ENCODE measurements around the gene ZNF232.
"Not testable (repeated sequence)": the region's sequence is repeated elsewhere in the genome, so short reads cannot be mapped to it uniquely, and the experiment has no call there.

The ZNF232 gene

DNA sequence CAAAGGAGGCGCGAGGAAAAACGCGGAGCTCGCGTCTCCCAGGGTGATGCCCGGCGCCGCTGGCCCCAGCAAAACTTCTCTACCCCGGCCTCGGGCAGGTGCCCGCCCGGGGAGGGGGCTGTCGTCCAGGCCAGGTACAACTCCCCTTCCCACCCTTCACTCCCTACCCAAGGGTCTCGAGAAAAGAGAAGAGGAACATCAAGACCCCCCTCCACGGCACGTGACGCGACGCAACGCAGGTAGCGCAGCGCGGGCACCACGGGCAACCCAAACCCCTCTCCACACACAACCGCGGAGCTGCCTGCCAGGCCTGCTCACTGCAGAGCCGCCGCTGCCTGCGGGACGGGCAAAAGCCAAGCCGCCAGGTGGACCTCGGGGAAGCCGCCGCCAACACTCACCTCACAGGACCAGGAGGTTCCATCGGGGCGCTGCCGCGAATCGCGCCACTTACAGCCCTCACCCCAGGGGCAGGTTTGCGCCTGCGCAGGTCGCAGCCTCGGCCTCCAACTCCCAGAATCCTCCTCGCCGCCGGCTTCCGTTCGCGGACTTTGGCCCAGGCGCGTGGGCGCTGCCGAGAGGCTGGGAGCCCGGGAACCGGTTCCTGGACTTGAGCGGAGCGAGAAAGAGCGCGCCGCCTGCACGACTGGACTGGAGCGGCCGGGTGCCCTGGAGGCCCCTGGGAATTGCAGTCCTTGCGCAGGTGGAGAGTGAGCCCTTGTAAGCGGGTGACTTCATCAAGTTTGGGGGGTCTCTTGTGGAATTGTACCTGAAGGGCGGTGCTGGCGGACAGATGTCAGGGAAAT lies at the start of gene ZNF232:
ZNF232 (minus strand) TSS at position 477 of the 803 bp plus-strand sequence; CDS start at position 421, 56 bp downstream.
- peak; percentile 78 for DNase-seq (ENCODE audit: low read depth)

DNA sequence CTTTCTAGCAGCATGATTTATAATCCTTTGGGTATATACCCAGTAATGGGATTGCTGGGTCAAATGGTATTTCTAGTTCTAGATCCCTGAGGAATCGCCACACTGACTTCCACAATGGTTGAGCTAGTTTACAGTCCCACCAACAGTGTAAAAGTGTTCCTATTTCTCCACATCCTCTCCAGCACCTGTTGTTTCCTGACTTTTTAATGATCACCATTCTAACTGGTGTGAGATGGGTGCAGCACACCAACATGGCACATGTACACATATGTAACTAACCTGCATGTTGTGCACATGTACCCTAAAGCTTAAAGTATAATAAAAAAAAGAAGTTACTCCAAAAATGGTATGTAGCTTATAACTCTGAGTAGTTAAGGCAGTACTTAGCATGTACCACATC lies 49.0 kb upstream of the ZNF232 start:
- not testable (repeated sequence) for DNase-seq (ENCODE audit: low read depth)

DNA sequence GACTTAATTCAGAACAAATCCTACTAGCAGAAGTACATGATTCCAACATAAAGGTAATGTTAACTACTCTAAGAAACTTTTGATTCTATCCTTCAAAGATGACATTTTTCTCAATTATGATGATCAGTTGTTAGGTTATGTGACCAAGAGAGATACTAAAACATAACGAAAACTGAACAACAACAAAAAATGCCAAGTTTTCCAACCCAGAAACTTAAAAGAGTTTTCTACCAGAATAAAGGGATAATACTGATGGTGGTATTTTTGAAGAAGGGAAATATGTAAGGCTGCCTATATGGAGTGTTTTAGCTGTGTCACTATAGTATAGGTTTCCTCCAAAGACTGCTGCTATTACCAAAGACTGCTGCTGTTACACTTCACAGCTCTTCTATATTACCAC lies 34.4 kb upstream of the ZNF232 start:
- not testable (repeated sequence) for DNase-seq (ENCODE audit: low read depth)

DNA sequence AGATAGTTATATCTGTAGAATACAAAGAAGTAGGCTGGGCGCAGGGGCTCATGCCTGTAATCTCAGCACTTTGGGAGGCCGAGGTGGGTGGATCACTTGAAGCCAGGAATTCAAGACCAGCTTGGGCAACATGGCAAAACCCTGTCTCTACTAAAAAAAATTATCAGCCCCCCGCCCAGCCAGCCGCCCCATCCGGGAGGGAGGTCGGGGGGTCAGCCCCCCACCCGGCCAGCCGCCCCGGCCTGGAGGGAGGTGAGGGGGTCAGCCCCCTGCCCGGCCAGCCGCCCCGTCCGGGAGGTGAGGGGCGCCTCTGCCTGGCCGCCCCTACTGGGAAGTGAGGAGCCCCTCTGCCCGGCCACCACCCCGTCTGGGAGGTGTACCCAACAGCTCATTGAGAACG lies 31.2 kb upstream of the ZNF232 start:
- not testable (repeated sequence) for DNase-seq (ENCODE audit: low read depth)

GRCh38 chr17:5139458-5139732 lies 27.7 kb upstream of the ZNF232 start:
- DNase-seq (ENCODE audit: low read depth), result no peak

DNA sequence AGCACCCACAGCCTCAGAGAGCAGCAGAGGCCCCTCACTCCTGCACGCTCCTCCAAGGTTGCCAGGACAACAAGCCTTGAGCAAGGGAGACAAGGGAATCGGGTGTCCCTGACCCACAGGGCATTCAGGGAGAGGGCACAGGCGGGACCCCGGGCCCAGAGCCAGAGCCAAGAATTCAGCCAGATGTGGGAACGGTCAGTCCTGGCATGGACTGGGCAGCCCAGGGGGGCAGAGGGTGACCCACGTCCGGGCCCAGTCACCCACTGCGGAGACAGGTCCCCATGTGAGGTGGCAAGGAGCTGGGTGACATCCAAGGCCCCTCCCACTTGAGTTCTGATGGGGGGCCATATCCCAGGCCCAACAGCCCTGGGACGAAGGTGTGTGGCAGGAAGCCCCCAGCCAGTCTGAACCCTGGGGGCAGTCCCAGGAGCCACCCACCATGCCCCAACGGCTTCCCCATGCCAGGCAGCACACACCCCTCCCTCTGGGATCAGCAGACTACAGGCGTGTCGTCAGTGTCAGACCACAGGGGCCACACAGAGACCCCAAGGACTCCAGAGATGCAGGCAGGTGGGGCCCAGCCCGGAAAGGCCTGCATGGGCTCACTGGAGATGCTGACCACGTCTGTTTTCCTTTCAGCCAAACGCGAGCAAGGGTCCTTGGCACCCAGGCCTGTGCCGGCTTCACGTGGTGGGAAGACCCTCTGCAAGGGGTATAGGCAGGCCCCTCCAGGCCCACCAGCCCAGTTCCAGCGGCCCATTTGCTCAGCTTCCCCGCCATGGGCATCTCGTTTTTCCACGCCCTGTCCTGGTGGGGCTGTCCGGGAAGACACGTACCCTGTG lies 27.2 kb upstream of the ZNF232 start:
- DNase-seq (ENCODE audit: low read depth), result no peak

- DNase-seq (ENCODE audit: low read depth), result not testable (repeated sequence)
These were observed 26.5 kb upstream of the ZNF232 start for GRCh38 chr17:5138198-5138544.

DNA sequence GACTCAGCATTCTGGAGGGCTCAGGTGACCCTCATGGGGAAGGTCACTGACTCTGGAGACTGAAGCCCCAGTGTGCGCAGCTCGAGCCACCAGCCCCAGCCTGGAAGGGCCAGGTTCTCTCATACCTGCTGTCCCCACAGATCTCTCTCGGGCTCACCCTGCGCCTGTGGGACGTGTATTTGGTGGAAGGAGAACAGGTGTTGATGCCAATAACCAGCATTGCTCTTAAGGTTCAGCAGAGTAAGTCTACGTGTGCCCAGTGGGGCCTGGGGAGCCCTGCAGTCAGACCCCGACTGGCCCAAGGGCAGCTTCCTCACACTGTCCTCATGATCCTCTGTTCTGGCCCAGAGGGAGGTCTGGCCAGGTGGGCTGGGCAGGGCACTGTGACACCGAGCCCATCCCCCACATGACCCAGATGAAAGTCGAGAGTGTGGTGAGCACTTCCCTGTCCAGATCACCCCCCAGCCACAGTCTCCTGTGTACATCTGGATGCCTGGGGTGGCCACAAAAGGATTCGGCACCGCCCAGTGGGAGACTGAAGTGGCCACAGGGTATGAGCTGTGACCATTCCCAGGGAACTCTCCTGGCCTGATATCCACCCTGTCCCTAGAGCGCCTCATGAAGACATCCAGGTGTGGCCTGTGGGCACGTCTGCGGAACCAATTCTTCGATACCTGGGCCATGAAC lies 26.0 kb upstream of the ZNF232 start:
- DNase-seq (ENCODE audit: low read depth), result not testable (repeated sequence)

DNA sequence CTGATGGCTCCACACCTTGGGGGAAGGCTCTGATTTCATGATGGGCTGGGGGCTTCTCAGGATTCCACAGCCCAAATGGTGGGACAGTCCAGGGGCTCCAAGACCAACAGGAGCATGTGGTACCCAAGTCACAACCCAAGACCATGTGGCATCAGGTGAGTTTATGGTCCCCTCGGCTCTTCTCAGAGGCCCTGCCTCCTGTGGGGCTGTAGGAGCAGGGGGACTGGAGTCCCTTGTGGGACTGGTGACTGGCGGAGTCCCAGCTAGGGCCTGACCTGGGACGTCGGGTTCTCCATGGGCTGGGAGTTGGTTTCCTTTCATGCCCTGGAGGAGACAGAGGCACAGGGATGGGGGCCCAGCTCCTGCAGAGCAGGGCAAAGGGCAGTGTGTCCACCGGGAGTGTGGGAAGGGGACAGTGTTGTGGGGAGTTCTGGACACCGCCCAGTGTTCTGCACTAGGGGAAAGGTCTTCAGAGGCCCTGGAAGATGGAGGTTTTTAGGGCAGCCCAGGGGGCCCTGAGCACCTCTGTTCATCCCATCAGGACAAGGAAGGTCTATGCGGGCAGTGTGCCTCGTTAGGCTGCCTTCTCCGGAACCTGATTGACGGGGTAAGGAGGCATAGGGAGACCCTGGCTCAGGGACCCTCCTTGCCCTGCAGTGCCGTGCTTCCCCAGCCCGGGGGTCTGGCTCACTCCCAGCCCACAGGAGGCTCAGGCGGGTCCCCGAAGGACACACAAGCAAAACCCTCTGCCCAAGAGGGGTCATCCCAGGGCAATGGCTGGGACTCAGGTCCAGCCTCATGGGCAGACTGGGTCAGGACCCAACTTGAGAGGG lies 25.1 kb upstream of the ZNF232 start:
- DNase-seq (ENCODE audit: low read depth), result not testable (repeated sequence)

GRCh38 chr17:5135726-5136579 lies 24.3 kb upstream of the ZNF232 start:
- DNase-seq (ENCODE audit: low read depth), result no peak

- not testable (repeated sequence) for DNase-seq (ENCODE audit: low read depth)
These were observed 23.5 kb upstream of the ZNF232 start for GRCh38 chr17:5135131-5135712.

GRCh38 chr17:5134571-5134970 lies 22.9 kb upstream of the ZNF232 start:
- DNase-seq (ENCODE audit: low read depth), result not testable (repeated sequence)

- DNase-seq (ENCODE audit: low read depth), result not testable (repeated sequence)
These were observed 22.3 kb upstream of the ZNF232 start for GRCh38 chr17:5133961-5134360.

DNA sequence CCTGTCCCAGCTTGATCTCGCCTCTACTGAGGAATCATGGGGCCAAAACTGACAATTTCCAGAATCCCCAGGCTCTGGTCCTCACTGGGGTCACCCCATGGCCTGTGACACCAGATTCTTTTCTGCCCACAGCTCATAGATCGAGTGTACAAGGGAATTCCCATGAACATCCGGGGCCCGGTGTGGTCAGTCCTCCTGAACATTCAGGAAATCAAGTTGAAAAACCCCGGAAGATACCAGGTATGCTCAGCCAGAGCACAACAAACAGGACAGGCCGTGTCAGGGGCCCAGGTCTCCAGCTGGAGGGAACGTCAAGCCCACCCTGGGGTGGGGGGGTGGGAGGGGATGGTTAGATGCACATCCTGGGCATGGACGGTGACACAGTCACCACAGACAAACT lies 21.6 kb upstream of the ZNF232 start:
- DNase-seq (ENCODE audit: low read depth), result no peak

DNA sequence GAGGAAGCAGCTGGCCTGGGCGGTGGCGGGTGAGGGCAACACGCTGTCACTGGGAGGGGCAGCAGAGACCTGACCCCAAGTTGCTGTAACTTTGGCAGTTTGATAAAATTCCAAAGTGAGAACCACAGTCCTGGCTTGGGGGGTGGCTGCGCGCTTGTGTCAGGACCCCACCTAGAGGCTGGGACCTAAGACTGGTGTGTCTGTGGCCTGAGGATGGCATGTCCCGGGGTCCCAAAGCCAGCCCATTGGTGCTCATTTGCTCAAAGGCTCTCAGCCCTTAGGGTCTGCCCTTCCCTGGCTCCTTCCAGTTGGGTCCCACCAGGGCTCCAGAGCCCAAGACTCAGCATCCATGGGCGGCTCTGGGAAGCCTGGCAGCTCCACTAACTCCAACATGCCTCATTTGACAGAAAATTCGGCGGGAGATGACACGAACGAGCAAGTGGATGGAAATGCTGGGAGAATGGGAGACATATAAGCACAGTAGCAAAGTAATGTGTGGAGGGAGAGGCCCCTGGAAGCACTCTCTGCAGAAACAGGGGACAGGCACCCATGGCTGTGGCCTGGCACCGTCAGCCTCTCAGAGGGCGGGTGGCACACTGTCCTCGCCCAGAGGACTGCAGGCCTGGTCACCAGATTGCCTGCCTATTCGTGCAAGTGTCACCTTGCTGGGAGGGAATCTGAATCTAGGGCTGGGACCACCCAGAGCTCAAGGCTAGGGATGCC lies 21.0 kb upstream of the ZNF232 start:
- DNase-seq (ENCODE audit: low read depth), result not testable (repeated sequence)

DNA sequence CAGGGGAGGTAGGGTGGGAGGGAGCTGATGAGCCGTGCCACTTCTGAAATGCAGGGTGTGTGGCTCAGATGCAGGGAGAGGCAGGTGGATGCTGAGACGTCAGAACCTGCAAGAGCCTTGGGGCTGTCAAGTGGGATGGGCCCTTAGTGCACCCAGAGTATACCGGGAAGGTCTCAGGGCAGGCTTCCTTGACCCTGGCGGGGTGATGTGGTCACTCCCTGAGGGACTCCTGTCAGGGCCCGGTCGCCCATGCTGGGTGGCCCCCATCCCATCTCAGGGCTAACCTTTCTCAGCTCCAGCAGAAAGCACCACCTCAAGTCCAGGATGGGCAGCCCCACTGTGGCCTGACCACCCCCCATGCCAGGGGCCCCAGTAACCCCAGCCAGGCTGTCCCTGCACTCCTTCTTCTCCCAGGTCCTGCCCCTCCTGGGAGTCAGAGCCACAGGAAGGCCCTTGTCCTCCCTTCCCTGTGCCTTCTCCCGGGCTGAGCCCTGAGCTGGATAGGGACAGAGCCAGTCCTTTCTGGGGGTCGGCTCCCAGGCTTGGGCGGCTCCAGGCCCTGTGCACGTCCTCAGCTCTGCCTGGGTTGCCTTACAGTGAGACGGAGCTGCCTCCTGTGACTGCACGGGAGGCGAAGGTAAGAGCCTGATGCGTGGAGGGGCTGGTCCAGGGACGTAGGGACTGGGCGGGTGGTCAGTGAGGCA lies 20.3 kb upstream of the ZNF232 start:
- DNase-seq (ENCODE audit: low read depth), result not testable (repeated sequence)

GRCh38 chr17:5131146-5131715 lies 19.6 kb upstream of the ZNF232 start:
- no peak for DNase-seq (ENCODE audit: low read depth)

DNA sequence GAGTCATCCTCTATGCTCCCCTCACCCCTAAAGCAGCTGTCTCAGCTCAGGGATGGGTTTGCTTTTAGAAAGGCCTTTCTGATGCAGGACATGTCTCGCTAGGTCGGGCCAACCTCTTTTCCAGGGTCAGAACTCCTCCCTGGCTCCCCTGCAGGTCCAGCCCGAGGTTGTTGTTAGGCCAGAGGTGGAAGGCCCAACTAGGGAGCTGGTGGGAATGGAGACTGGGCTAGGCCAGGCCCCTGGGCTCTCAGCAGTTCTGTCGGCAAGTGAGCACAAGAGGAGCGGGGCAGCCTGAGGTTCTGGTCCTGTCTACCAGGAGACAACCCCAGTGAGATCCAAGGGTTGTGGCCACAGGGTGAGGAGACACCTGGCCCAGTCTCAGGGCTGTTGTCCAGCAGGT lies 19.0 kb upstream of the ZNF232 start:
- DNase-seq (ENCODE audit: low read depth), result not testable (repeated sequence)

- not testable (repeated sequence) for DNase-seq (ENCODE audit: low read depth)
These were observed 18.6 kb upstream of the ZNF232 start for GRCh38 chr17:5130261-5130660.
